ENCODE measurements around the gene SMTNL1.

- TF ChIP-seq GABPA (IDR thresholded peaks at IDR 0.05; ENCODE audit: low read depth) (no peak), CTCF (IDR thresholded peaks at IDR 0.05) (no peak), MXI1 (IDR thresholded peaks at IDR 0.05; ENCODE audit: low read depth, low read length) (no peak), REST (IDR thresholded peaks at IDR 0.05; ENCODE audit: low read depth, low read length) (no peak), USF2 (IDR thresholded peaks at IDR 0.05; ENCODE audit: borderline replicate concordance, low read depth, low read length) (no peak), NFIC (IDR thresholded peaks at IDR 0.05; ENCODE audit: borderline replicate concordance) (no peak), RFX5 (IDR thresholded peaks at IDR 0.05; ENCODE audit: low read length) (no peak), RAD21 (IDR thresholded peaks at IDR 0.05; ENCODE audit: low read length) (no peak)
Observed at GRCh38 chr11:57504511-57504910, 32.9 kb upstream of the SMTNL1 start.

All from SK-N-SH (cell line).